ENCODE results near the gene FAM83C. TPM values are rescaled to one million over a fixed set of nuclear protein-coding genes. Genes with fewer than 3 reads are reported as not detected.
A peak's percentile ranks its signal among the peaks of the same experiment; 100 is the strongest.
"Not testable (repeated sequence)": the region's sequence is repeated elsewhere in the genome, so short reads cannot be mapped to it uniquely, and the experiment has no call there.

The FAM83C gene
- total RNA-seq, 1 donor from 2014 or later, result not detected

DNA sequence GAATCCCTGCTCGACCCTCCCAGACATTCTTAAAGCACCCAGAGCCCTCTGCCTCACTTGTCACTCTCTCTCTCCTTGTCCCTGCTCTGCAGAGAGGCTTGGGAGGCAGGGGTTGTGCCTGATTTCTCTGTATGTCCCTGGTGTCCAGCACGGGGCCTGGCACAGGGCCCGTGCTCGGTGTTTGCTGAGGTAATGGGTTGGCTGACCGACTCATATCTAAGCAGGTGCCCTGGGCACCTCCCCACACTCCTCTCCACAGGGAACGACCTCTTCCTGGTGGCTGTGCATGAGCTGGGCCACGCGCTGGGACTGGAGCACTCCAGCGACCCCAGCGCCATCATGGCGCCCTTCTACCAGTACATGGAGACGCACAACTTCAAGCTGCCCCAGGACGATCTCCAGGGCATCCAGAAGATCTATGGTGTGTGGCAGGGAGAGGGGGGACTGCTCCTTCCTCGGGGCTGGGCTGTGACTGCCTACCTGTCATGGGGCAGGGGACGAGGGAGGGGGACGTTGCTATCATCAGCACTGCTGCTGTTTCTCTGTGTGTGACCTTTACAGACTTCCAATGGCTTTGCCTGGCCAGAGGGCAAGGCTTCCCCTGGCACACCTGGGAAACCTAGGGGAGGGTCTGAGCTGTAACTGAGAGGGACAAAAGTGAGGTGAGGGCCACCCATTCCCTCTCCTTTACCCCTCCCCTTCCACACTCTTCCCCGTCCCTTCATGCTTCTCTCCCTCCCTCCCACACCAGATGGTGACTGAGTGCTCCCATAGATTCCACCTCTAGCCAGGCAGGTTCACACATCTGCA lies 28.5 kb downstream of the FAM83C start:
- Histone ChIP-seq H3K4me1 (no peaks in the 10 kb centered on the region), H3K36me3 (peaks cover 28% of the 10 kb centered on the region), H3K27me3 (no peaks in the 10 kb centered on the region), H3K9me3 (no peaks in the 10 kb centered on the region), H3K27ac (peak overlapping the region; percentile 79), H3K4me3 (peak overlapping the region; percentile 29)
- ATAC-seq, result peak; percentile 85
- TF ChIP-seq, protein P1, sequence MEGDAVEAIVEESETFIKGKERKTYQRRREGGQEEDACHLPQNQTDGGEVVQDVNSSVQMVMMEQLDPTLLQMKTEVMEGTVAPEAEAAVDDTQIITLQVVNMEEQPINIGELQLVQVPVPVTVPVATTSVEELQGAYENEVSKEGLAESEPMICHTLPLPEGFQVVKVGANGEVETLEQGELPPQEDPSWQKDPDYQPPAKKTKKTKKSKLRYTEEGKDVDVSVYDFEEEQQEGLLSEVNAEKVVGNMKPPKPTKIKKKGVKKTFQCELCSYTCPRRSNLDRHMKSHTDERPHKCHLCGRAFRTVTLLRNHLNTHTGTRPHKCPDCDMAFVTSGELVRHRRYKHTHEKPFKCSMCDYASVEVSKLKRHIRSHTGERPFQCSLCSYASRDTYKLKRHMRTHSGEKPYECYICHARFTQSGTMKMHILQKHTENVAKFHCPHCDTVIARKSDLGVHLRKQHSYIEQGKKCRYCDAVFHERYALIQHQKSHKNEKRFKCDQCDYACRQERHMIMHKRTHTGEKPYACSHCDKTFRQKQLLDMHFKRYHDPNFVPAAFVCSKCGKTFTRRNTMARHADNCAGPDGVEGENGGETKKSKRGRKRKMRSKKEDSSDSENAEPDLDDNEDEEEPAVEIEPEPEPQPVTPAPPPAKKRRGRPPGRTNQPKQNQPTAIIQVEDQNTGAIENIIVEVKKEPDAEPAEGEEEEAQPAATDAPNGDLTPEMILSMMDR (IDR thresholded peaks at IDR 0.05), result no peak
- intact Hi-C loops (cut with DNase I), result no loop called here
- DNase-seq, result peak; percentile 87

DNA sequence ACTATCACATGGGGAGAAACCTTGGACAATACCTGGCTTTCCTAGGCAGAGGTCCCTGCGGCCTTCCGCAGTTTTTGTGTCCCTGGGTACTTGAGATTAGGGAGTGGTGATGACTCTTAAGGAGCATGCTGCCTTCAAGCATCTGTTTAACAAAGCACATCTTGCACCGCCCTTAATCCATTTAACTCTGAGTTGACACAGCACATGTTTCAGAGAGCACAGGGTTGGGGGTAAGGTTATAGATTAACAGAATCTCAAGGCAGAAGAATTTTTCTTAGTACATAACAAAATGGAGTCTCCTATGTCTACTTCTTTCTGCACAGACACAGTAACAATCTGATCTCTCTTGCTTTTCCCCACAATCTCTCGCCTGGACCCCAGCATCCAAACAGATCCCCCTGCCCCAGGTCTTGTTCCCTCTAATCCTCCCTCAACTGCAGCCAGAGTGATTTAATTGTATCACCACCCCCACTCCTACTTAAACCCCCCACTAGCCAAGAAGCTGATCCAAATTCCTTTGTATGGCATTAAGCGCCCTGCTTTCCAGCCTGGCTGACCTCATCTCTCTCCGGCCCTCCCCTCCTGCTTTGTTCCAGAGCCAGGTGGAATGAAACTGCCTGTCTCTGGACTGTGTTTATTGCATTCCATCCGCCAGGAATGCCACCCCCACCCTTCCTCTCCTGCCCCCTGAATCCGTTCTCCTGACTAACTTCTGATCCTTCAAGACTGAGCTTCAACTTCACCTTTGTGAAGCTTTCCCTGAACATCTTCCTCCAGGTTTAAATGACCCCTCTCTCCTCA lies 29.3 kb downstream of the FAM83C start:
- ATAC-seq, result peak; percentile 81
- H3K36me3 ChIP-seq, result peaks cover 22% of the 10 kb centered on the region
- H3K27ac ChIP-seq, result peak overlapping the region; percentile 79
- H3K4me3 ChIP-seq, result peak overlapping the region; percentile 29
- intact Hi-C loops (cut with DNase I); H3K9me3 ChIP-seq; DNase-seq; H3K4me1 ChIP-seq; H3K27me3 ChIP-seq: not testable (repeated sequence)

DNA sequence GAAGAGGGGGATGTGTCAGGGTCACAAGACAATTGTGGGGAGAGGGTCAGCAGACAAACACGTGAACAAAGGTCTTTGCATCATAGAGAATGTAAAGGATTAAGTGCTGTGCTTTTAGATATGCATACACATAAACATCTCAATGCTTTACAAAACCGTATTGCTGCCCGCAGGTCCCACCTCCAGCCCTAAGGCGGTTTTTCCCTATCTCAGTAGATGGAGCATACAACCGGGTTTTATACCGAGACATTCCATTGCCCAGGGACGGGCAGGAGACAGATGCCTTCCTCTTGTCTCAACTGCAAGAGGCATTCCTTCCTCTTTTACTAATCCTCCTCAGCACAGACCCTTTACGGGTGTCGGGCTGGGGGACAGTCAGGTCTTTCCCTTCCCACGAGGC lies 29.9 kb downstream of the FAM83C start:
- ATAC-seq; H3K27me3 ChIP-seq; DNase-seq; intact Hi-C loops (cut with DNase I); H3K4me3 ChIP-seq; H3K4me1 ChIP-seq; H3K9me3 ChIP-seq: not testable (repeated sequence)
- Histone ChIP-seq H3K27ac (peak overlapping the region; percentile 30), H3K36me3 (peaks cover 16% of the 10 kb centered on the region)

DNA sequence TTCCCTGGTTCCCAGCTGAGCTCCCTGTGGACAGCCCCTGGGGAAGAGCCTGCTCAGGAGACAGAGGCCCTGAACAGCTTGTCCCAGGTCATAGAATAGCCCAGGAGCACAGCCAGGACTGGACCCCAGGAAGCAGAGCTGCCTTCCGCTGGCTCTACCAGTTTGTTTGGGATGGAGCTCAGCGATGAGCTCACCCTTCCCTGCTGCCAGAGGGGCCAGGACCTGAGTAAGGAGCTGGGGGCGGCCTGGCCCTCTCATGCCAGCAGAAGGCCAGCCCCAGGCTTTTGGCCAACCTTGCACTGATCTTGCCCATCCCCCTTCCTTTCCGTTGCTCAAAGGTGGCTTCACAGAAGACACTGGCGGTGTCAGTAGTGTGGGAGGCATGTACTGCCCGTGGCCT lies 31.8 kb downstream of the FAM83C start:
- Histone ChIP-seq H3K36me3 (no peaks in the 10 kb centered on the region), H3K27ac (no peak overlapping the region), H3K9me3 (no peaks in the 10 kb centered on the region), H3K4me3 (no peak overlapping the region), H3K27me3 (no peaks in the 10 kb centered on the region), H3K4me1 (no peaks in the 10 kb centered on the region)
- ATAC-seq, result no peak
- intact Hi-C loops (cut with DNase I), result no loop called here
- TF ChIP-seq, protein P1 (IDR thresholded peaks at IDR 0.05), result no peak
- no peak for DNase-seq

DNA sequence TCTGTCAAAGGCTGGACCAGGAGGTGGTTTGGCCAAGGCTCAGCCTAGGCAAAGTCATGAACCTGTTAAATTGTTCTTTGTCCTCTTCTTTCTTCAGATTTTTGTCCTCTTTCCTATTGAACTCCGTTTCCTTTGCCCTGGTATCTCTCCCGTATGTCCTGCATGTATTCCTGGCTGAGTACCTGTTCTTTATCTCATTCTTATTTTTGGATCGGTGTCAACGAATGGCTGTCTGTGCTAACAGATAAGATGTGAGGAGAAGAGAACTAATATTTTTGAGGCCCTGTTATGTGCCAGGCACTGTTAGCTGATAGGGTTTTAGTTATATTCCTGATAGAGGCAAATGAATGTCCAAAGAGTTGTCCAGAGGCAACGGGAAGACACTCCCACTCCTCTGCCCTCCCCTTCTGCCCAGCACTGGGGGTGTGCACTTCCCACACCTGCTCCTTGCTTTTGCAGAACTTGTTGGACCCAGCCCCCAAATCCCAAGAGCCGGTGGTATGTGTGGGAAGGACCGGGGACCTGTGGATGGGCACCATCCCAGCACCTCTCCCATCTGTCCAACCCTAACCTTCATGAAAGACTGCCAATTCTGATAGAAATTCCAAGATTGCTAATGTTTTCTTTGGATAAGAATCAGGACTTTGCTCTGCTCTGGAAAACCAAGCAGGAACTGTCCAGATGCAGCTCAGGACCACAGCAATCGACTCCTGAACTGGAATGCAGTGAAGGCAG lies 34.9 kb downstream of the FAM83C start:
- DNase-seq, result no peak
- Histone ChIP-seq H3K9me3 (no peaks in the 10 kb centered on the region), H3K27me3 (no peaks in the 10 kb centered on the region), H3K27ac (no peak overlapping the region), H3K4me3 (no peak overlapping the region), H3K4me1 (no peaks in the 10 kb centered on the region), H3K36me3 (no peaks in the 10 kb centered on the region)
- TF ChIP-seq, protein P1 (IDR thresholded peaks at IDR 0.05), result no peak
- ATAC-seq, result no peak
- intact Hi-C loops (cut with DNase I), result no loop called here

DNA sequence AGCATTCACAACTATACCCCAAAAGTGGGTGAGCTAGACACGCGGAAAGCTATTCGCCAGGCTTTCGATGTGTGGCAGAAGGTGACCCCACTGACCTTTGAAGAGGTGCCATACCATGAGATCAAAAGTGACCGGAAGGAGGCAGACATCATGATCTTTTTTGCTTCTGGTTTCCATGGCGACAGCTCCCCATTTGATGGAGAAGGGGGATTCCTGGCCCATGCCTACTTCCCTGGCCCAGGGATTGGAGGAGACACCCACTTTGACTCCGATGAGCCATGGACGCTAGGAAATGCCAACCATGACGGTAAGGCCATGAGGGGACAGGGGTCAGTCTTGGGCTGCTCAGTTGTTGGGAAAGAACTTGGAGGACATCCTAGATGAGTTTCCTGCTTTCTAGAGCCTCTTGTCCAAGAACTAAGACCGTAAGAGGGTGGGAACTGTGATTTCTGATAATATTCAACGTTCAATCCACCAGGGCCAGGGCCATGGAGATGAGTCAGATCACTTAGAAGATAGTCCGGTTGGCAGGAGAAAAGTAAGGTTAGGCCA lies 37.7 kb downstream of the FAM83C start:
- DNase-seq (no peak), ATAC-seq (no peak)
- no peaks in the 10 kb centered on the region for H3K9me3 ChIP-seq
- H3K4me3 ChIP-seq, result no peak overlapping the region
- H3K36me3 ChIP-seq, result no peaks in the 10 kb centered on the region
- intact Hi-C loops (cut with DNase I), result no loop called here
- H3K4me1 ChIP-seq, result no peaks in the 10 kb centered on the region
- TF ChIP-seq, protein P1 (IDR thresholded peaks at IDR 0.05), result no peak
- no peaks in the 10 kb centered on the region for H3K27me3 ChIP-seq
- H3K27ac ChIP-seq, result no peak overlapping the region
